ENCODE results near the gene RFX3.
"Not testable (repeated sequence)": the region's sequence is repeated elsewhere in the genome, so short reads cannot be mapped to it uniquely, and the experiment has no call there.

Gene RFX3

GRCh38 chr9:3342159-3342777 lies 183.5 kb downstream of the RFX3 start:
- DNase-seq, result no peak

- DNase-seq, result no peak
These were observed 188.1 kb downstream of the RFX3 start for GRCh38 chr9:3337515-3338225.

- no peak for DNase-seq
These were observed 188.8 kb downstream of the RFX3 start for GRCh38 chr9:3336951-3337350.

GRCh38 chr9:3332802-3333201 lies 193.0 kb downstream of the RFX3 start:
- no peak for DNase-seq

- no peak for DNase-seq
These were observed 194.0 kb downstream of the RFX3 start for GRCh38 chr9:3331801-3332200.

- no peak for DNase-seq
These were observed 194.9 kb downstream of the RFX3 start for GRCh38 chr9:3330792-3331420.

- DNase-seq, result no peak
These were observed 196.4 kb downstream of the RFX3 start for GRCh38 chr9:3329361-3329760.

- DNase-seq, result no peak
These were observed 202.1 kb downstream of the RFX3 start for GRCh38 chr9:3323714-3324113.

GRCh38 chr9:3321186-3321585 lies 204.6 kb downstream of the RFX3 start:
- DNase-seq, result no peak

GRCh38 chr9:3312595-3312994 lies 213.2 kb downstream of the RFX3 start:
- not testable (repeated sequence) for DNase-seq

- DNase-seq, result no peak
These were observed 217.2 kb downstream of the RFX3 start for GRCh38 chr9:3308609-3309008.

- not testable (repeated sequence) for DNase-seq
These were observed 221.4 kb downstream of the RFX3 start for GRCh38 chr9:3304388-3304787.

- no peak for DNase-seq
These were observed 225.9 kb downstream of the RFX3 start for GRCh38 chr9:3299872-3300271.

GRCh38 chr9:3296536-3296935 lies 229.3 kb downstream of the RFX3 start:
- DNase-seq, result no peak

GRCh38 chr9:3292311-3292710 lies 233.5 kb downstream of the RFX3 start:
- no peak for DNase-seq

- no peak for DNase-seq
These were observed 235.5 kb downstream of the RFX3 start for GRCh38 chr9:3290231-3290840.

GRCh38 chr9:3288686-3289085 lies 237.1 kb downstream of the RFX3 start:
- DNase-seq, result no peak

GRCh38 chr9:3285365-3286161 lies 240.2 kb downstream of the RFX3 start:
- DNase-seq, result no peak

- no peak for DNase-seq
These were observed 243.4 kb downstream of the RFX3 start for GRCh38 chr9:3282365-3282764.

GRCh38 chr9:3281399-3281798 lies 244.4 kb downstream of the RFX3 start:
- no peak for DNase-seq

GRCh38 chr9:3277200-3277599 lies 248.6 kb downstream of the RFX3 start:
- DNase-seq, result no peak

GRCh38 chr9:3271581-3271980 lies 254.2 kb downstream of the RFX3 start:
- DNase-seq, result no peak

- no peak for DNase-seq
These were observed 254.6 kb downstream of the RFX3 start for GRCh38 chr9:3271157-3271556.

All from GDM1 (cell line).